ENCODE results near the gene REXO1. TPM values are rescaled to one million over a fixed set of nuclear protein-coding genes. Genes with fewer than 3 reads are reported as not detected.

REXO1 gene
- total RNA-seq, 1 experiment from 2014 or later = 52.2 TPM

- TF ChIP-seq TCF7L2 (IDR thresholded peaks at IDR 0.05; ENCODE audit: borderline replicate concordance, extremely low read depth, insufficient read depth, insufficient read length) (no peak), EZH2phosphoT487 (IDR thresholded peaks at IDR 0.05; ENCODE audit: borderline replicate concordance) (no peak), POLR2AphosphoS5 (IDR thresholded peaks at IDR 0.05; ENCODE audit: low read depth, low read length) (no peak)
Measured at GRCh38 chr19:1844513-1845124, 3.7 kb downstream of the REXO1 start (continued).

GRCh38 chr19:1843646-1844394 lies 4.5 kb downstream of the REXO1 start:
- Histone ChIP-seq H3K9me3 (ENCODE audit: control insufficient read depth in 1 of 2, insufficient read depth in 1 of 2, low read depth in 1 of 2, low read length in 2 of 2) (no peaks in the 10 kb centered on the region), H3K4me2 (ENCODE audit: low read length) (no peak overlapping the region), H4K20me1 (ENCODE audit: insufficient read depth) (peaks cover 15% of the 10 kb centered on the region; the same call in 1 of the 2 replicates), H3K36me3 (ENCODE audit: control insufficient read depth in 1 of 2, insufficient read depth in 2 of 2, low read length in 2 of 2) (peaks cover 0 to 8% of the 10 kb centered on the region in 2 experiments; a peak in 1 of 4 replicates), H3K79me2 (ENCODE audit: insufficient read depth, low read length) (peaks cover 90% of the 10 kb centered on the region), H3K27ac (ENCODE audit: low read depth, low read length) (no peak overlapping the region), H3K4me3 (replicated peaks in 1 of 2; ENCODE audit: low read depth in 1 of 2, low read length in 2 of 2) (no peak overlapping the region), H3K9ac (ENCODE audit: low read length) (no peak overlapping the region), H3K4me1 (ENCODE audit: control insufficient read depth in 1 of 2, insufficient read depth in 2 of 2, low read length in 2 of 2) (peaks cover 14 to 21% of the 10 kb centered on the region in 2 experiments; a peak in 3 of 4 replicates), H3K9me2 (ENCODE audit: insufficient read depth) (no peaks in the 10 kb centered on the region), H2AFZ (ENCODE audit: low read depth, low read length, poor library complexity, severe bottlenecking) (no peak overlapping the region), H3K27me3 (ENCODE audit: insufficient read depth, low read length) (no peaks in the 10 kb centered on the region)
- BruUV-seq (replicated peaks) = no TSS peak
- no peak for DNase-seq (ENCODE audit: low read depth, low spot score)
- CTCF ChIA-PET = interaction anchor here (1.3 kb wide), 1 partner anchor 18 kb away, joined by 5 read pairs; no protein-coding TSS in a partner anchor
- POLR2A ChIA-PET = no interaction called here
- intact Hi-C loops (cut with micrococcal nuclease) = no loop called here
- RAD21 ChIA-PET (ENCODE audit: low non-redundant PET in 1 of 2, low total read pairs in 2 of 2, uncharacterized antibody in 2 of 2, unreplicated experiment in 2 of 2) = no interaction called here
- TF ChIP-seq EZH2phosphoT487 (IDR thresholded peaks at IDR 0.05; ENCODE audit: borderline replicate concordance) (no peak), YY1 (IDR thresholded peaks at IDR 0.05; ENCODE audit: extremely low read depth, insufficient replicate concordance, low read depth, low read length) (no peak), JUND (IDR thresholded peaks at IDR 0.05) (no peak)
- TF ChIP-seq, protein P1, sequence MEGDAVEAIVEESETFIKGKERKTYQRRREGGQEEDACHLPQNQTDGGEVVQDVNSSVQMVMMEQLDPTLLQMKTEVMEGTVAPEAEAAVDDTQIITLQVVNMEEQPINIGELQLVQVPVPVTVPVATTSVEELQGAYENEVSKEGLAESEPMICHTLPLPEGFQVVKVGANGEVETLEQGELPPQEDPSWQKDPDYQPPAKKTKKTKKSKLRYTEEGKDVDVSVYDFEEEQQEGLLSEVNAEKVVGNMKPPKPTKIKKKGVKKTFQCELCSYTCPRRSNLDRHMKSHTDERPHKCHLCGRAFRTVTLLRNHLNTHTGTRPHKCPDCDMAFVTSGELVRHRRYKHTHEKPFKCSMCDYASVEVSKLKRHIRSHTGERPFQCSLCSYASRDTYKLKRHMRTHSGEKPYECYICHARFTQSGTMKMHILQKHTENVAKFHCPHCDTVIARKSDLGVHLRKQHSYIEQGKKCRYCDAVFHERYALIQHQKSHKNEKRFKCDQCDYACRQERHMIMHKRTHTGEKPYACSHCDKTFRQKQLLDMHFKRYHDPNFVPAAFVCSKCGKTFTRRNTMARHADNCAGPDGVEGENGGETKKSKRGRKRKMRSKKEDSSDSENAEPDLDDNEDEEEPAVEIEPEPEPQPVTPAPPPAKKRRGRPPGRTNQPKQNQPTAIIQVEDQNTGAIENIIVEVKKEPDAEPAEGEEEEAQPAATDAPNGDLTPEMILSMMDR (IDR thresholded peaks at IDR 0.05 in 2 of 3, conservative IDR thresholded peaks at IDR 0.05 in 1 of 3; ENCODE audit: borderline replicate concordance in 1 of 3, insufficient read depth in 1 of 3, low read depth in 2 of 3, low read length in 2 of 3) = peak in 2 of 3 experiments; percentile 43 to 45; a peak in 4 of 6 replicates
- TF ChIP-seq, protein P2, sequence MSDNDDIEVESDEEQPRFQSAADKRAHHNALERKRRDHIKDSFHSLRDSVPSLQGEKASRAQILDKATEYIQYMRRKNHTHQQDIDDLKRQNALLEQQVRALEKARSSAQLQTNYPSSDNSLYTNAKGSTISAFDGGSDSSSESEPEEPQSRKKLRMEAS (IDR thresholded peaks at IDR 0.05) = no peak
- ATAC-seq = 0 out of 2 replicates have a peak, but pooled peaks have one; percentile 12
